HT1080 (cell line): ENCODE results near the gene TMEM80. TPM values are rescaled to one million over a fixed set of nuclear protein-coding genes. Genes with fewer than 3 reads are reported as not detected.
"Not testable (repeated sequence)": the region's sequence is repeated elsewhere in the genome, so short reads cannot be mapped to it uniquely, and the experiment has no call there.

Experiments used
- DNase-seq: peaks from one replicate; pipeline ENCODE4 v3.0.0-alpha.2; 2015; ENCODE audit warnings: low read depth
- total RNA-seq: library from RNA; depleted of rRNA; stranded (reverse); fragments of >200 nt; shearing (Covaris generic); gene quantifications from 2 replicates; pipeline ENCODE4 v1.2.3, GENCODE V29; 2014

Gene TMEM80
- total RNA-seq, 1 experiment from 2014 or later, result 27.9 TPM

DNA sequence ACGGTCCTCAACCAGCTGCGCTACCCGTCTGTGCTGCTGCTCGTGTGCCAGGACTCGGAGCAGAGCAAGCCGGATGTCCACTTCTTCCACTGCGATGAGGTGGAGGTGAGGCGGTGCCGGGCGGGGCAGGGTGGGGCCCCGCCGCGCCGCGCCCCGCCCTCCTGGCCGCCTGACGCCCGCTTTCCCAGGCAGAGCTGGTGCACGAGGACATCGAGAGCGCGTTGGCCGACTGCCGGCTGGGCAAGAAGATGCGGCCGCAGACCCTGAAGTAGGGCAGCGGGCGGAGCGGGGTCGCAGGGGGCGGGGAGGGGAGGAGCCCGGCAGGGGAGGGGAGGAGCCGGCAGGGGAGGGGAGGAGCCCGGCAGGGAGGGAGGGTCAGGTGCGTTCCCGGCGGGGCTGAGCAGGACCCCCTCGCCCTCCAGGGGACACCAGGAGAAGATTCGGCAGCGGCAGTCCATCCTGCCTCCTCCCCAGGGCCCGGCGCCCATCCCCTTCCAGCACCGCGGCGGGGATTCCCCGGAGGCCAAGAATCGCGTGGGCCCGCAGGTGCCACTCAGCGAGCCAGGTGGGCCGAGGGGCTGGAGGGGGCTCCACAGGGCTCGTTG is 25.1 kb downstream of the TMEM80 start:
- no peak for DNase-seq

- DNase-seq, result no peak
These were observed 25.7 kb downstream of the TMEM80 start for GRCh38 chr11:721247-721740.

GRCh38 chr11:721741-722345 is 26.2 kb downstream of the TMEM80 start:
- DNase-seq, result no peak

DNA sequence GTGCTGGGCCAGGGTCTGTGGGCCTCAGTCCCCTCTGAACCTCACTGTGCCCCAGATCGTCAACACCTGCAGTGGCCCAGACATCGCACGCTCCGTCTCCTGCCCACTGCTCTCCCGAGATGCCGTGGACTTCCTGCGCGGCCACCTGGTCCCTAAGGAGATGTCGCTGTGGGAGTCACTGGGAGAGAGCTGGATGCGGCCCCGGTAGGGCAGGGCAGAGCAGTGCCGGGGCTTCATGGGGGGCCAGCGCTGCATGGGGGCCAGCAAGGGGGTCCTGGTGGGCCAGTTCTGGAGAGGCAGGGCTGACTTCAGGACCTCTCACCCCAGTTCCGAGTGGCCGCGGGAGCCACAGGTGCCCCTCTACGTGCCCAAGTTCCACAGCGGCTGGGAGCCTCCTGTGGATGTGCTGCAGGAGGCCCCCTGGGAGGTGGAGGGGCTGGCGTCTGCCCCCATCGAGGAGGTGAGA is 26.8 kb downstream of the TMEM80 start:
- DNase-seq, result no peak

DNA sequence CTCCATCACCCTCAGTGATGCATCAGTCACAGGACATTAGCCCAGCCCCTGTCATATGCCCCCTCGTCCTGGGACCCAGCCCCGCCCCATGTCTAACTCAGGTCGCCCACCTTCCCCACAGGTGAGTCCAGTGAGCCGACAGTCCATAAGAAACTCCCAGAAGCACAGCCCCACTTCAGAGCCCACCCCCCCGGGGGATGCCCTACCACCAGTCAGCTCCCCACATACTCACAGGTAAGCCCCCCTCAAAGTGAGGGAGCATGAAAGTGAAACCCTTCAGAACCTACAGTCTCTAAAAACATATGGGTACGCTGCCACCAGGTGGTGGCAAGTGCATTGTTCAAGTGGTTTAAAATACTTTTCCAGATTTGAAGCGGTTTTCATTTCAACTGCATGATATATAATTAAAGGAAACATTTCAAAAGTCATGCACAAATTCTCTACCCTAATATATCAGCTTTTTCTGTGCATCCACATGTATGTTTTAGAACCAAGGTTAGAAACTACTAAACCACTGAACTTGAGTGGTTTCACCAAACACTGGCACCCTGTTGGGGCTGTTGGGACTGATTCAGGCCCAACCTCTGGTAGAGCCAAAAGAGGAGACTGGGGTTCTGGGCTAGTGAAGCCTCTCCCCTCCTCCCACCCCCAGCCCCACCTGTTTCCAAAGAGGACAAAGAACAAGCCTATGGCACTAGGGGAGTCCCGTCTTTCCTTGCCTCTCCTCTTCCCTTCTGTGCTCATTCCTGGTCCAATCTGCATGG is 27.7 kb downstream of the TMEM80 start:
- DNase-seq, result peak; percentile 29

DNA sequence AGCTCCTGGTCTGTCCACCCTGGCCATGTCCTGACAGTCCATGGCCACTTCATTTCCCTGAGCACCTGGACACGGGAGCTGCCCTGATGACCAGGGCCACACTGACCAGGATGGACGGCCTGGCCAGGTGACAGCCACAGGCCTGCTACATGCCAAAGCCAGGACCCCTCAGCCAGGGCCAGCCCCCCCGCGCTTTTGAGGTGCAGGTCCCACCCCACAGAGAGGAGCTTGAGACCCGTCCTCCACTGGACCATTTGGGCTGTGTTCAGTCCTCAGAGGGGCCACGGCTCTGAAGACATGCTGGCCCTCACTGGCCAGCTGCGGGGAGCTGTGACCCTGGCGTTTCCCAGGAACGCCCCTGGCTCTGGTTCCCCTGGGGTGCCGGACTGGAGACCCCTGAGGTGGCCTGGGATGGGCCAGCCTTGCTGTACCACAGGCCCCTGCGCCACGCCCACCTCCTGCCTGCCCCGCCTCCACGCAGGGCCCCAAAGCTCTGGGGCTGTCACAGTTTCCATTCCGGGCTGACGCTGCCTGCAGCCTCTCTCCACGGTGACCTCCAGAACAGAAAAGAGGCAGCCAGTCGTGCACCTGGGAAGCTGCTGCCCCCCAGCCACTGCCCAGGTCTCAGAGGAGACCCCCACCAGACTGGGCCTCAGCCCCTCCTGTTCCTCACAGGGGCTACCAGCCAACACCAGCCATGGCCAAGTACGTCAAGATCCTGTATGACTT is 28.6 kb downstream of the TMEM80 start:
- no peak for DNase-seq

DNA sequence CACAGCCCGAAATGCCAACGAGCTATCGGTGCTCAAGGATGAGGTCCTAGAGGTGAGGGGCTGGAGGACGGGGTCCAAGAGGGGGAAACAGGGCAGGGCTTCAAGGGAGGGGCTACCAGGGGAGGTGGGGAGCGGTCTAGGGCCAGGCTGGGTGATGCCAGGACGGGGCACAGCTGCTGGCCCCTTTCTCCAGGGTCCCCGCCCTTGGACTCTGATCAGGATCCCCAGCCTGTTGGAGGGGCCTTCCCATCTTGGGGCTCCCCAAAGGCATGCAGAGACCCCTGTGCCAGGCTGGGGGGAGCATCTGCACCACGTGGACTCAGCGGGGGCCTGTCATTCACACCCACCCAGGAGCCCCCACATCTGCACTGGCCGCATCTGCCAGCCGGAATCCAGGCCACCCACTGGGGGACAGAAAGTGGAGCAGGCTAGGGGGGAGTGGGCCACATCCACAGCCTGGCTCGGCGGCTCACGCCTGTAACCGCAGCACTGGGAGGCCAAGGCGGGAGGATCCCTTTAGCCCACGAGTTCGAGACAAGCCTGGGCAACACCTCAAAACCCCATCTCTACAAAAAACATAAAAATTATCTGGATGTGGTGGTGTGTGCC is 29.3 kb downstream of the TMEM80 start:
- DNase-seq, result no peak

DNA sequence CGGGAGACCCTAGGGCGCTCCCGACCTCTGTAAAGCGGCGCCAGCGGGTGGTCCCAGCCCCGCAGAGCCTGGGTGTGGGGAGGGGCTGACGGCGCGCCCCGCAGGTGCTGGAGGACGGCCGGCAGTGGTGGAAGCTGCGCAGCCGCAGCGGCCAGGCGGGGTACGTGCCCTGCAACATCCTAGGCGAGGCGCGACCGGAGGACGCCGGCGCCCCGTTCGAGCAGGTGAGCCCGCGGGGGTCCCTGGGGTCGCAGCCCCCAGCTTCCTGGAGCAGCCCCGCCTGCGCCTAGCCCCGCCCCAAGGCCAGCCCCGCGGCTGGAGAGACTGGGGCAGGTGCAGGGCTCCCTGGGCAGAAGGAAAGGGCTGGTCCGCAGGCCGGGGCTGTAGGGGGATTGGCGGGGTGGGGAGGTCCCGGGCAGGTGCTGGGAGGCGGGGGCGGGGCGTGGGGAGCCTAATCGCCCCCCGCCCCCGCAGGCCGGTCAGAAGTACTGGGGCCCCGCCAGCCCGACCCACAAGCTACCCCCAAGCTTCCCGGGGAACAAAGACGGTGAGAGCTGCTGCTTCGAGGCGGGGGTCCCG is 30.1 kb downstream of the TMEM80 start:
- no peak for DNase-seq

DNA sequence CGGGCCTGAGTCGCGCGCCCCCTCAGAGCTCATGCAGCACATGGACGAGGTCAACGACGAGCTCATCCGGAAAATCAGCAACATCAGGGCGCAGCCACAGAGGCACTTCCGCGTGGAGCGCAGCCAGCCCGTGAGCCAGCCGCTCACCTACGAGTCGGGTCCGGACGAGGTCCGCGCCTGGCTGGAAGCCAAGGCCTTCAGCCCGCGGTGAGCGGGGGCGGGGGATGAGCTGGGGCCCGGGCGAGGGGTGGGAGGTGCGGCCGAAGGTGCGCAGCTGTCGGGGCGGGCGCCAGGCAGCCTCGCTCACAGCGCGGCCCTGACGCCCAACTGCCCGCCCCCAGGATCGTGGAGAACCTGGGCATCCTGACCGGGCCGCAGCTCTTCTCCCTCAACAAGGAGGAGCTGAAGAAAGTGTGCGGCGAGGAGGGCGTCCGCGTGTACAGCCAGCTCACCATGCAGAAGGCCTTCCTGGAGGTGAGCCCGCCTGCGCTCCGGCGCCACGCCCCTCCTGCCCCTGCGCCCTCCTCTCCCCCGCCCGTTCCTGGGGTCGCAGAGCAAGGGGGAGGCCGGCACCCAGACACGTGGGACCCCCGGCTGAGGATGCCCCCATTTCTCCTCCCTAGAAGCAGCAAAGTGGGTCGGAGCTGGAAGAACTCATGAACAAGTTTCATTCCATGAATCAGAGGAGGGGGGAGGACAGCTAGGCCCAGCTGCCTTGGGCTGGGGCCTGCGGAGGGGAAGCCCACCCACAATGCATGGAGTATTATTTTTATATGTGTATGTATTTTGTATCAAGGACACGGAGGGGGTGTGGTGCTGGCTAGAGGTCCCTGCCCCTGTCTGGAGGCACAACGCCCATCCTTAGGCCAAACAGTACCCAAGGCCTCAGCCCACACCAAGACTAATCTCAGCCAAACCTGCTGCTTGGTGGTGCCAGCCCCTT is 30.9 kb downstream of the TMEM80 start:
- no peak for DNase-seq

- no peak for DNase-seq
These were observed 31.7 kb downstream of the TMEM80 start for GRCh38 chr11:727281-727701.

- peak; percentile 81 for DNase-seq
These were observed 32.5 kb downstream of the TMEM80 start for GRCh38 chr11:727859-728748.

DNA sequence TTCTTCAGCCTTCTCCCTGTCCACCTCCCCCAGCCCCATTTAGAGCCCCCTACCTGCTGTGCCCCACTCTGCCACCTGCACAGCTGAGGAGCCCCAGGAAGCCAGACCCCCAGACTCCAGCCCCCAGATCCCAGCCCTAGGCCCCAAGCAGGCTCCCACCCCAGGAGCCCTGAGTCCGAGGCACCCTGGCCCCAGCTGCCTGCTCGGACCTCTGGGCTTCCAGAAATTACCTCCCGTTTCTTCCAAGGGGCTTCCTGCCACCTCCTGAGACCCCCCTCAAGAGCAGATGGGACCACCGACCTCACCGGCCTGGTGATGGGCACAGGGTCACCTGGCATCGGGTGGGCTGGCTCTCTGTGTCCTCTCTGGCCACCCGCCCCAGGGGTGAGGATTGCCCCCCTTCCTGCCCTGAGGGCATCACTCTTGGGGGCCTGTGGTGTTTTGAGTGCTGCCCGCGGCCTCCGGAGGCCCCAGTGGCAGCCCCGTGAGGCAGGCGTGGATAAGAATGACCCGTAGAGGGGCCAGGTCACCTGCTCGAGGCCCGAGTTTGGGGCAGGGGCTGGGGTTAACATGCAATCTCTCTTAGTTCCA is 33.4 kb downstream of the TMEM80 start:
- no peak for DNase-seq

DNA sequence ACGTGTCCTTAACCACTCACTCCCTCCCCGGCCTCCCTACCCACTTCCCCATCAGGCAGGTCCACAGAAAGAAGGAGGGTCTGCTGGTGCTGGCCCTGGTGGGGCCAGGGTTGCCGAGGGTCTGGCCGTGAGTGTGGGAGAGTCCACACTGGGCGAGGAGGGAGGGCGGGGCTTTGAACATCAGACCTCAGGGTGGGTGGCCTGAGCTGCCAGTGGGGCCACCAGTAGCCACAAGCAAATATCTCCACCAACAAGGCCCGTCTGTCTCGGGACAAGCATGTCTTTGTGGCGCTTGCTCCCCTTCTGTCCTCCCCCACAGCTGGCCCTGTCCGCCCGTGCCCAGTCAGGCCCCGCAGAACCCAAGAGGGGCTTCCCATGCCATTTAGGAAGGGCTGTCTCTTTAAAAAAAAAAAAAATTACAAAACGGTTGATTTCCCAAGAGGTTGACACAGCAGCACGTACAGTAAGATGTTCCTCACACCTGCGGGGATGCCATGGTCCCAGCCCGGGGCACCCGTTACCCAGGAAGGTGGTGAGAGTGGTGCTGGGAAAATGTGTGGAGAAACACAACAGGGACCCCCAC is 34.0 kb downstream of the TMEM80 start:
- DNase-seq, result no peak

GRCh38 chr11:733072-733471 is 37.5 kb downstream of the TMEM80 start:
- DNase-seq, result no peak

- DNase-seq, result not testable (repeated sequence)
These were observed 38.9 kb downstream of the TMEM80 start for GRCh38 chr11:734541-734940.

DNA sequence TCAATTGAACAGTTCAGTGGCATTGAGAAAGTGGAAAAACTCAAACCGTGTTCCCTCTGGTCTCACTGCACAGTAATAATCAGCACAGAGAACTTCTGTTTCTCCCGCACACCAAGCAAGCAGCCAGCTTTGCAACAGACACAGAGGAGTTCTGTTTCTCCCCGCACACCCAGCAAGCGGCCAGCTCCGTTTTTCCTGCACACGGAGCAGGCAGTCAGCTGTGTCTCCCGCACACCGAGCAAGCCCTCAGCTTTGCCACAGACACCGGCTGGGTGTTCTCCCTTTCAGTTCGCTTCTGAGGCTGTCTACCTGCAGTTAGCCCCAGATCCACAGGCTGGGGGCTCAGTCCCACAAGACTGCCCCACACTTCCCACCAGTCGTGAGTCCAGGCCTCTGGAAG is 41.8 kb downstream of the TMEM80 start:
- no peak for DNase-seq

- DNase-seq, result not testable (repeated sequence)
These were observed 42.3 kb downstream of the TMEM80 start for GRCh38 chr11:737899-738298.

DNA sequence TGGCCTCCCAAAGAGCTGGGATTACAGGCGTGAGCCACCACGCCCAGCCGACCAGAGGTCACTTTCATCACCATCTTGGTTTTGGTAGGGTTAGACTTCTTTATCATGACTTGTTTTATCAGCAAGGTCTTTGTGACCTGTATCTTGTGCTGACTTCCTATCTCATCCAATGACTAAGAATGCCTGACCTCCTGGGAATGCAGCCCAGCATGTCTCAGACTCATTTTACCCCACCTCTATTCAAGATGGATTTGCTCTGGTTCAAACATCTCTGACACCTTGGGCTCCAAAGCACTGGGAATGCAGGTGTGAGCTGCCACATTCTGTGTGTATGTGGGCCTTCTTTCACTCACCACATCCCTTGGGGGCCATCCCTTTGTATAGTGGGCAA is 46.5 kb downstream of the TMEM80 start:
- no peak for DNase-seq
